Measurements from ENCODE around the gene NAT8. TPM values are rescaled to one million over a fixed set of nuclear protein-coding genes. Genes with fewer than 3 reads are reported as not detected.
"Not testable (repeated sequence)": the region's sequence is repeated elsewhere in the genome, so short reads cannot be mapped to it uniquely, and the experiment has no call there.

The NAT8 gene
- total RNA-seq, 1 donor from 2014 or later: not detected

DNA sequence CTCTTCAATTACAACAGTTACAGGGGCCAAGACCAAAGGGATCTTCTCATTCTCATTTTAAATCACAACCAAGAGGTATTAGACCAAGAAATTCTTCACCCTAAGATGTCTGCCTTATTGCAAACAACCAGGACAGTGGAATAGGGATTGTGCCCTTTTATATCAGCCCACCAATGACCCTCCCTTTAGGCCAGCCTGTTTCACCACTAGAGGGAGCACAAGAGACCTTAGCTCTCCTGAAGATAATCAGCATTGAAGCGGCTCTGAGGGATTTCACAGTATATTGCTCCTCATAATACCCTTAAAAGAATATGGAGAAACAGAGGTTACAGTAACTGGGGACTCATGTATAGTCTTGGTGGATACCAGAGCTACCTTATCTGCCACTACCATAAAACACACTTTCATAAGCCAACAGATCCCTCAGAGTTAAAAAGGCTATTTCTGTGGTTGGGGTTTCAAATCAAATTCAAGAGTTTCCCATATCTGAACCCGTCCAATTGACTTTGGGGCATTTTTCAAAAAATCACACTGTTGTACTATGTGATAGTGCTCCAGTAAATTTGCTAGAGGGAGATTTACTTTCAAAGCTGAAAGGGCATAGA is 11.5 kb downstream of the NAT8 start:
- H3K27me3 ChIP-seq (ENCODE audit: low read depth); DNase-seq; intact Hi-C loops (cut with DNase I); H3K9me3 ChIP-seq; H3K27ac ChIP-seq; H3K4me3 ChIP-seq; H3K36me3 ChIP-seq; H3K4me1 ChIP-seq: not testable (repeated sequence)
- ATAC-seq: peak; percentile 78
- TF ChIP-seq, protein P1, sequence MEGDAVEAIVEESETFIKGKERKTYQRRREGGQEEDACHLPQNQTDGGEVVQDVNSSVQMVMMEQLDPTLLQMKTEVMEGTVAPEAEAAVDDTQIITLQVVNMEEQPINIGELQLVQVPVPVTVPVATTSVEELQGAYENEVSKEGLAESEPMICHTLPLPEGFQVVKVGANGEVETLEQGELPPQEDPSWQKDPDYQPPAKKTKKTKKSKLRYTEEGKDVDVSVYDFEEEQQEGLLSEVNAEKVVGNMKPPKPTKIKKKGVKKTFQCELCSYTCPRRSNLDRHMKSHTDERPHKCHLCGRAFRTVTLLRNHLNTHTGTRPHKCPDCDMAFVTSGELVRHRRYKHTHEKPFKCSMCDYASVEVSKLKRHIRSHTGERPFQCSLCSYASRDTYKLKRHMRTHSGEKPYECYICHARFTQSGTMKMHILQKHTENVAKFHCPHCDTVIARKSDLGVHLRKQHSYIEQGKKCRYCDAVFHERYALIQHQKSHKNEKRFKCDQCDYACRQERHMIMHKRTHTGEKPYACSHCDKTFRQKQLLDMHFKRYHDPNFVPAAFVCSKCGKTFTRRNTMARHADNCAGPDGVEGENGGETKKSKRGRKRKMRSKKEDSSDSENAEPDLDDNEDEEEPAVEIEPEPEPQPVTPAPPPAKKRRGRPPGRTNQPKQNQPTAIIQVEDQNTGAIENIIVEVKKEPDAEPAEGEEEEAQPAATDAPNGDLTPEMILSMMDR (IDR thresholded peaks at IDR 0.05): peak; percentile 59

DNA sequence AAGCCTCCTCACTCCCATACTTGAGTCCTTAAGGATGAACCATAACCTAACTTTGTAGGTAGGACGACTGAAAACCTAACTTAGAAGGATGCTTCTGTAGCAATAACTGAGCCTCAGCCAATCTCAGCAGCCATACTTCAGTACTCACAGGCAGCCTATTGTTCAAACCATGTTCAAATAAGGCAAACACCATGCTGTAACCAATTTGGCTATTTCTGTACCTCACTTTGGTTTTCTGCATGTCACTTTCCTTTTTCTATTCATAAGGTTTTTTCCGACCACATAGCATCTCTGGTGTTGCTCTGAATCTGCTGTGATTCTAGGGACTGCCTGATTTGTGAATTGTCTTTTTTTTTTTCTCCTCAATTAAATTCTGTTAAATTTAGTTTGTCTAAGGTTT is 13.7 kb downstream of the NAT8 start:
- DNase-seq; H3K4me1 ChIP-seq; H3K27me3 ChIP-seq (ENCODE audit: low read depth); H3K4me3 ChIP-seq; H3K9me3 ChIP-seq; H3K36me3 ChIP-seq; H3K27ac ChIP-seq; intact Hi-C loops (cut with DNase I); ATAC-seq: not testable (repeated sequence)

DNA sequence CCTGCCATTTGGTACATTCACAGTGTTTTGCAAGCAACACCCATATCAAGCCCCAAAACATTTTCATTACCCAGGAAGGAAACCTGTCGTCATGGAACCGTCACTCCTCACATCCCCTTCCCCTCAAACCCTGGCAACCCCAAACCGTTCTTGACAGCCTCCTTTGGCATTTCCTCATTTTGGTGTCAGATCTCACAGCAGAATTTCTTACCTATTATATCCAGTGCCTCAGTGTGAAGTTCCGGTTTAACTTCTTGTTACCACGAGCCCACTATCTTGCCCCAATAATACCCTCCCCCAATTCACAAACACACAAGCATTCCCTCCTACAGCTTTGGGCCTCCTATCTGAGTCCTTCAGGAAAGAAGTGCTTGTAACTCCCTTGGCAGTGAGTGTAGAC is 16.0 kb downstream of the NAT8 start:
- not testable (repeated sequence) for H3K27me3 ChIP-seq (ENCODE audit: low read depth)

DNA sequence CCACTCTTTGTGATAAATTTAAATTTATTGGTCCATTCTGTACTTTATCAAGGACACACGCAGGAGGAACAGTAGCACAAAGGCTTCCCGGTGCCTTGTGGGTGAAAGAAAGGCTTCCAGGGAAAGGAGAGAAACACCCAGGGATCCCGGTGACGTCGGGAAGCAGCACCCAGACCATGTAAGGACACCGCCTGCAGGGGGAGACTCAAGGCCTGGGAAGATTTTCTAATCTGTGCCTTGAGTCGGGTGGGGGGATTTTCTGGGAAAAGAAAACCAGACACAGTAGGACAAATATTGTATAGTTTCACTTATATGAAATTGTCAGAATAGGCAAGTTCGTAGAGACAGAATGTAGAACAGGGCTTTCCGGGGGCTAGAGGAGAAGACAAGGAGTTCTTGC is 17.6 kb downstream of the NAT8 start:
- H3K9me3 ChIP-seq; DNase-seq; H3K27me3 ChIP-seq (ENCODE audit: low read depth); H3K27ac ChIP-seq; H3K36me3 ChIP-seq; H3K4me1 ChIP-seq; H3K4me3 ChIP-seq; intact Hi-C loops (cut with DNase I); ATAC-seq: not testable (repeated sequence)

More for the DNA sequence above, 16.0 kb downstream of the NAT8 start:
- DNase-seq; H3K4me3 ChIP-seq; intact Hi-C loops (cut with DNase I); H3K36me3 ChIP-seq; H3K4me1 ChIP-seq; ATAC-seq; H3K27ac ChIP-seq; H3K9me3 ChIP-seq: not testable (repeated sequence)

DNA sequence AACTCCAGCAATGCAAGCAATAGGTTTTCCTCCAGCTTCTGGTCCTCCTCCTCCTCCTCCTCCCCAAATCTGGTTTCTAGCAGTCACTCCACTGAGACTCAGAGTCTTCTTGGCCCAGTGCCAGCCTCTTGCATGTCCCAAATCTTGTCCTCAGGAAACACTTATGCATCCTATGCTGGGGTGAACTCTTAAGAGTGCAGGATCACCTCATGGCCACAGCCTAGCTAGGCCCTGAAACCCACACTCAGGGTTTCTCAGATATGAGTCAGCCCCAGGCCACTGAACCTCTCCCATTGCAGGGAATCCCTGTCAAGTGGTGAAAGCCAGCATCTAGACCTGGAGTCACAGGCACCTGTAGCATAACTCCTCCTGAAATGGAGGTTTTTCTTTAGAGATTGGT is 18.2 kb downstream of the NAT8 start:
- H3K4me3 ChIP-seq; intact Hi-C loops (cut with DNase I); DNase-seq; H3K4me1 ChIP-seq; H3K36me3 ChIP-seq; ATAC-seq; H3K27ac ChIP-seq; H3K9me3 ChIP-seq; H3K27me3 ChIP-seq (ENCODE audit: low read depth): not testable (repeated sequence)

DNA sequence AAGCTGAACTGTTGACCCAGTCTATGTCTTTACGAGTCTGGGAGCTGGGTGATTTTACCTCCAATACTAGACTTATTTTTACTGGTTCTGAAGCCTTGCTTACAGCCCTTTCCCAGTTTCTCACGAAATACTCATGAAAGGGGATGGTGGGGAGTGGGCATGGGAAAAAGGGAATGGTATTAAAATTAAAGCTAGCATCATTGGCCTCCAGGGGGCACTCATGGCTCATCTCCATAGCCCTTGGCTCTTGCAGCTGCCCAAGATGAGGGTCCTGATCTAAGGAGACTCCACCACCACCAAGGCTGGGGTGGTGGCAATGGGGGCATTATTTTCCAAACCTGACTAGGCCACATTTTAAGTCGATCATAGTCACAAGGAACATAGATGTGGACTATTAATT is 22.3 kb downstream of the NAT8 start:
- H3K27ac ChIP-seq; intact Hi-C loops (cut with DNase I); H3K4me1 ChIP-seq; DNase-seq; H3K4me3 ChIP-seq; H3K27me3 ChIP-seq (ENCODE audit: low read depth); ATAC-seq; H3K36me3 ChIP-seq; H3K9me3 ChIP-seq: not testable (repeated sequence)
- TF ChIP-seq, protein P1 (IDR thresholded peaks at IDR 0.05): peak; percentile 12

DNA sequence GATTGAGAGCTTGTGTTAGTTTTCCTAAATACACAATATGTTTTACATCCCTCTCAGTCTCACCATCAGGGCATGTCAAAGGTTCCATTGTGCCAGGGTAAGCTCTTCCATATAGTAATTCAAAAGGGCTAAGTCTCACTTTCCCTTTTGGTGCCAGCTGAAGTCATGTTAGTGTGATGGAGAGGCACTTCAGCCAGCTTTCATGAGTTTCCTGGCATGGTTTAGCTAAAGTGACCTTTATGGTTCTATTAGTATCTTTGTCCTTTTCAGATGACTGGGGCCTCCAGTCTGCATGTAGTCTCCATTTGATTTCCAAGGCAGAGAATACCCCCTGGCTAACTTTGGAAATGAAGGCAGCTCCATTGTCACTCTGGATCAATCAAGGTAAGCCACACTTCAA is 27.2 kb downstream of the NAT8 start:
- Histone ChIP-seq H3K9me3 (no peaks in the 10 kb centered on the region), H3K4me3 (no peak overlapping the region), H3K36me3 (peaks cover 5% of the 10 kb centered on the region), H3K4me1 (no peaks in the 10 kb centered on the region), H3K27me3 (ENCODE audit: low read depth) (no peaks in the 10 kb centered on the region), H3K27ac (no peak overlapping the region)
- intact Hi-C loops (cut with DNase I): no loop called here
- ATAC-seq (no peak), DNase-seq (no peak)
- TF ChIP-seq, protein P1 (IDR thresholded peaks at IDR 0.05): no peak

DNA sequence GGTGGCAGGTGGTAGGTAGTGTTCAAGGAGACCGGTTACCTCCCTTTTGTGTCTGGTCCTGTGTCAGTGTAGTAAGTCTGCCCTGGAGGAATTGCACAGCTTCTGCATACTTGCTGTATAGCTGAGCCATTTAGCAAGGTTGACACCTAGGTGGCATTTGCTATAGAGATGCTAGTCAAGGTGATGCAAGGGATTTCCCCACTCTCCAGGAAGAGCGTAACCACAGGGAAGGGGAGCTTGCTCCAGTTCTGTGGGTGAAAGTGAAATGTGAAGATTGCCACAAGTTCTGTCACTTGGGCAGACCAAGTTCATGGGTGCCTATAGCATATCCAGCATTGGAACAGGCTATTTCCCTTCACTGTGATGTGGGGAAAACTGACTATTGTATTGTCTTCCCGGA is 28.1 kb downstream of the NAT8 start:
- H3K36me3 ChIP-seq: peaks cover 5% of the 10 kb centered on the region
- H3K4me3 ChIP-seq: no peak overlapping the region
- DNase-seq (no peak), ATAC-seq (no peak)
- H3K4me1 ChIP-seq: no peaks in the 10 kb centered on the region
- intact Hi-C loops (cut with DNase I): no loop called here
- H3K27ac ChIP-seq: no peak overlapping the region
- no peaks in the 10 kb centered on the region for H3K27me3 ChIP-seq (ENCODE audit: low read depth)
- no peaks in the 10 kb centered on the region for H3K9me3 ChIP-seq
- TF ChIP-seq, protein P1 (IDR thresholded peaks at IDR 0.05): no peak

Measured in lower lobe of right lung (tissue), 2 donors.